Choroid plexus epithelial cell (primary cell): ENCODE measurements around the gene EXOSC5.
A peak's percentile ranks its signal among the peaks of the same experiment; 100 is the strongest.

Source experiments
- DNase-seq: peaks from one replicate; pipeline ENCODE4 v3.0.0-alpha.2; 2010; ENCODE audit warnings: low read depth
- H3K4me3 ChIP-seq: 2 replicates; pipeline ENCODE4 v1.5.1; 2011; ENCODE audit warnings: low read depth, mild to moderate bottlenecking, control low read depth, low read length, moderate library complexity
- TF ChIP-seq, protein P1 (sequence below): conservative IDR thresholded peaks from 2 replicates; pipeline ENCODE4 v1.5.1; 2011; ENCODE audit warnings: low read depth, mild to moderate bottlenecking, control low read depth, inconsistent platforms, low read length, moderate library complexity

The EXOSC5 gene

GRCh38 chr19:41366089-41366488 lies 31.1 kb downstream of the EXOSC5 start:
- TF ChIP-seq, protein P1, sequence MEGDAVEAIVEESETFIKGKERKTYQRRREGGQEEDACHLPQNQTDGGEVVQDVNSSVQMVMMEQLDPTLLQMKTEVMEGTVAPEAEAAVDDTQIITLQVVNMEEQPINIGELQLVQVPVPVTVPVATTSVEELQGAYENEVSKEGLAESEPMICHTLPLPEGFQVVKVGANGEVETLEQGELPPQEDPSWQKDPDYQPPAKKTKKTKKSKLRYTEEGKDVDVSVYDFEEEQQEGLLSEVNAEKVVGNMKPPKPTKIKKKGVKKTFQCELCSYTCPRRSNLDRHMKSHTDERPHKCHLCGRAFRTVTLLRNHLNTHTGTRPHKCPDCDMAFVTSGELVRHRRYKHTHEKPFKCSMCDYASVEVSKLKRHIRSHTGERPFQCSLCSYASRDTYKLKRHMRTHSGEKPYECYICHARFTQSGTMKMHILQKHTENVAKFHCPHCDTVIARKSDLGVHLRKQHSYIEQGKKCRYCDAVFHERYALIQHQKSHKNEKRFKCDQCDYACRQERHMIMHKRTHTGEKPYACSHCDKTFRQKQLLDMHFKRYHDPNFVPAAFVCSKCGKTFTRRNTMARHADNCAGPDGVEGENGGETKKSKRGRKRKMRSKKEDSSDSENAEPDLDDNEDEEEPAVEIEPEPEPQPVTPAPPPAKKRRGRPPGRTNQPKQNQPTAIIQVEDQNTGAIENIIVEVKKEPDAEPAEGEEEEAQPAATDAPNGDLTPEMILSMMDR = peak; percentile 18
- no peak overlapping the region for H3K4me3 ChIP-seq
- no peak for DNase-seq

GRCh38 chr19:41364524-41365391 lies 32.4 kb downstream of the EXOSC5 start:
- TF ChIP-seq, protein P1 = no peak
- H3K4me3 ChIP-seq = peak overlapping the region; percentile 93
- DNase-seq = peak; percentile 29

- H3K4me3 ChIP-seq = peak within 1 kb of the TSS; percentile 93
- TF ChIP-seq, protein P1 = no peak
- peak; percentile 99 for DNase-seq
These were observed 33.2 kb downstream of the EXOSC5 start, which contains the start of gene B9D2 for GRCh38 chr19:41363753-41364523. Gene B9D2 (minus strand): TSS chr19:41364149. CDS start chr19:41363519, 630 bp downstream.

GRCh38 chr19:41363371-41363752 lies 33.8 kb downstream of the EXOSC5 start:
- peak overlapping the region; percentile 93 for H3K4me3 ChIP-seq
- TF ChIP-seq, protein P1 = no peak
- no peak for DNase-seq

DNA sequence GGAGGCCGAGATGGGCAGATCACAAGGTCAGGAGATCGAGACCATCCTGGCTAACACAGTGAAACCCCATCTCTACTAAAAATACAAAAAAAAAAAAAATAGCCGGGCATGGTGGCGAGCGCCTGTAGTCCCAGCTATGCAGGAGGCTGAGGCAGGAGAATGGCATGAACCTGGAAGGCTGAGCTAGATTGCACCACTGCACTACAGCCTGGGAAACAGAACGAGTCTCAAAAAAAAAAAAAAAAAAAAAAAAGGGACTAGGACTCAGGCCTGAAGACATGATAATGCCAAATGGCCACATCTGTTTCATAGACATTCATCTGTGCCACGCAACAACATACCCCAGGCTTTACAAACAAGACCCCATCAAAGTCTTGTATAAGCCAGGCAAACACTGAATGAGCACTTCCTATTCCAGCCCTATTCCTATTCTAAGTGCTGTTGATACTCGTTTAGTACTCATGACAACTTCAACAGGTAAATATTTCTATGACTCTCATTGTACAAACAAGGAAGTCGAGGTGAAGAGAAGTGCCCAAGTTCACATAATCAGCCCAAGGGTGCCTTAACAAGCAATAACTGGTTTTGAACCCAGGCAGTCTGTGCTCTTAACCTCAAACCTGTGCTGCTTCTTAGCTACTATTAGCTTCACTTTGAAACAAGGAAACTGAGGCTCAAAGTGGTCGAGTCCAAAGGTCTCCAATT lies 34.9 kb downstream of the EXOSC5 start:
- DNase-seq = no peak
- TF ChIP-seq, protein P1 = no peak
- H3K4me3 ChIP-seq = no peak overlapping the region

DNA sequence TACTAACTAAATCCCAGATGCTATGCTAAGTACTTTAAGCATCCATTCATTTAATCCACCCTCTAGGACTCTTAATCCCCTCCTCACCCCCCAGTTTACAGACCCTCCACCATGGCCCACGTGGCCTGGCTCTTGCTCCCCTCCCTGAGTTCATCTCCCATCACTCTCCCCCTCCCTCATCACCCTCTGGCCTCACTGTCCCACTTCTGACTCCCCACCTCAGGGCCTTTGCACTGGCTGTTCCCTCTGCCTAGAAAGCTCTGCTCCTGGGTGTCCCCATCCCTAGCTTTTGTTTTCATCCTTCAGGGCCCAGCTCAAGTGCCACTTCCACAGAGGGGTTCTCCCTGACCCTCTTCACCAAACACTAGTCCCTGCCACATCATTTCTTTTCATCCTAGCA lies 37.4 kb downstream of the EXOSC5 start:
- H3K4me3 ChIP-seq = no peak overlapping the region
- DNase-seq = no peak
- TF ChIP-seq, protein P1 = no peak
